Endothelial cell of hepatic sinusoid (primary cell): ENCODE results near the gene GREB1L.
"Not testable (repeated sequence)": the region's sequence is repeated elsewhere in the genome, so short reads cannot be mapped to it uniquely, and the experiment has no call there.

Source experiments
- in situ Hi-C: cut with HindIII; loops from 2 replicates; pipeline ENCODE4 v1.10.0; 2017; ENCODE audit warnings: low sequenced_read_pairs

Gene GREB1L

GRCh38 chr18:21262244-21262643, 20.2 kb downstream of the GREB1L start:
- in situ Hi-C loops, result no loop called here

GRCh38 chr18:21262979-21263378, 20.9 kb downstream of the GREB1L start:
- in situ Hi-C loops, result no loop called here

GRCh38 chr18:21264651-21265050, 22.6 kb downstream of the GREB1L start:
- in situ Hi-C loops, result no loop called here

GRCh38 chr18:21265971-21266673, 24.1 kb downstream of the GREB1L start:
- in situ Hi-C loops, result no loop called here

- in situ Hi-C loops, result no loop called here
Measured at GRCh38 chr18:21267400-21267799, 25.4 kb downstream of the GREB1L start.

GRCh38 chr18:21269349-21269748, 27.3 kb downstream of the GREB1L start:
- in situ Hi-C loops, result no loop called here

GRCh38 chr18:21270453-21270852, 28.4 kb downstream of the GREB1L start:
- in situ Hi-C loops, result no loop called here

GRCh38 chr18:21272016-21272579, 30.1 kb downstream of the GREB1L start:
- in situ Hi-C loops, result no loop called here

GRCh38 chr18:21273568-21273967, 31.5 kb downstream of the GREB1L start:
- in situ Hi-C loops, result no loop called here

- in situ Hi-C loops, result no loop called here
Measured at GRCh38 chr18:21275645-21276044, 33.6 kb downstream of the GREB1L start.

GRCh38 chr18:21277578-21277977, 35.5 kb downstream of the GREB1L start:
- in situ Hi-C loops, result no loop called here

GRCh38 chr18:21278218-21278617, 36.2 kb downstream of the GREB1L start:
- in situ Hi-C loops, result not testable (repeated sequence)

- in situ Hi-C loops, result no loop called here
Measured at GRCh38 chr18:21281603-21282002, 39.6 kb downstream of the GREB1L start.

GRCh38 chr18:21284540-21284939, 42.5 kb downstream of the GREB1L start:
- in situ Hi-C loops, result no loop called here

GRCh38 chr18:21289827-21290226, 47.8 kb downstream of the GREB1L start:
- in situ Hi-C loops, result no loop called here

- in situ Hi-C loops, result no loop called here
Measured at GRCh38 chr18:21291106-21291505, 49.1 kb downstream of the GREB1L start.

GRCh38 chr18:21293479-21293878, 51.4 kb downstream of the GREB1L start:
- in situ Hi-C loops, result no loop called here

GRCh38 chr18:21295101-21295500, 53.1 kb downstream of the GREB1L start:
- in situ Hi-C loops, result no loop called here

GRCh38 chr18:21296045-21296444, 54.0 kb downstream of the GREB1L start:
- in situ Hi-C loops, result no loop called here

GRCh38 chr18:21298351-21298750, 56.3 kb downstream of the GREB1L start:
- in situ Hi-C loops, result no loop called here

- in situ Hi-C loops, result no loop called here
Measured at GRCh38 chr18:21300035-21300907, 58.2 kb downstream of the GREB1L start.

GRCh38 chr18:21300908-21301200, 58.8 kb downstream of the GREB1L start:
- in situ Hi-C loops, result no loop called here
